ENCODE results near the gene WNK2. TPM values are rescaled to one million over a fixed set of nuclear protein-coding genes. Genes with fewer than 3 reads are reported as not detected.

Gene WNK2
- total RNA-seq, 1 experiment from 2014 or later = 69.4 TPM

- DNase-seq = no peak
- 100% methylated on average over 3 of the region's 17 CpGs for WGBS (ENCODE audit: extremely low coverage, insufficient read length, low lambda C conversion rate)
- Mint-ChIP-seq H3K27ac (no peak overlapping the region), H3K36me3 (ENCODE audit: insufficient read depth in 1 of 3, low read depth in 3 of 3) (peaks cover 0 to 10% (median 8%) of the 10 kb centered on the region in 3 experiments; a peak in 5 of 7 replicates), H3K9me3 (no peaks in the 10 kb centered on the region), H3K4me1 (peaks cover 3 to 15% of the 10 kb centered on the region in 2 experiments; a peak in 3 of 4 replicates), H3K27me3 (ENCODE audit: low read depth) (no peaks in the 10 kb centered on the region), H3K4me3 (no peak overlapping the region)
- no peak overlapping the region for H2BK5ac ChIP-seq (ENCODE audit: insufficient read length, low read length)
- H4K20me1 ChIP-seq (ENCODE audit: control insufficient read depth, insufficient read depth, insufficient read length) = peaks cover 2% of the 10 kb centered on the region
- no peaks in the 10 kb centered on the region for H3K79me2 ChIP-seq (ENCODE audit: insufficient read depth, low read length)
- no peak overlapping the region for H3K4ac ChIP-seq (ENCODE audit: low read depth, low read length)
- H3K79me1 ChIP-seq (ENCODE audit: insufficient read depth, low read depth, low read length, poor library complexity, severe bottlenecking) = no peaks in the 10 kb centered on the region
- no peak overlapping the region for H2BK15ac ChIP-seq (ENCODE audit: low read depth, low read length)
- H3K14ac ChIP-seq (ENCODE audit: insufficient read depth, low read length) = no peak overlapping the region
- no peak overlapping the region for H2AK5ac ChIP-seq (ENCODE audit: insufficient read length, low read length)
- H2AFZ ChIP-seq (ENCODE audit: low read length) = no peak overlapping the region
- no peaks in the 10 kb centered on the region for H3K23me2 ChIP-seq (ENCODE audit: insufficient read length, low read depth, low read length, poor library complexity, severe bottlenecking)
- no peak overlapping the region for H3K9ac ChIP-seq (ENCODE audit: extremely low read depth, insufficient read length, low read length)
- H2BK12ac ChIP-seq (ENCODE audit: insufficient read length, low read depth, low read length) = no peak overlapping the region
- H3K23ac ChIP-seq (ENCODE audit: insufficient read length, low read depth, low read length) = no peak overlapping the region
- no peak overlapping the region for H3K56ac ChIP-seq (ENCODE audit: insufficient read length, low read depth, low read length)
- no peak overlapping the region for H4K5ac ChIP-seq (ENCODE audit: insufficient read length, low read depth, low read length)
- H3K4me2 ChIP-seq (ENCODE audit: insufficient read depth, insufficient read length, low read length) = no peak overlapping the region
- H2BK20ac ChIP-seq (ENCODE audit: low read depth, low read length, poor library complexity, severe bottlenecking) = no peak overlapping the region
- H4K91ac ChIP-seq (ENCODE audit: insufficient read length, low read depth, low read length) = no peak overlapping the region
- no peaks in the 10 kb centered on the region for H3K9me3 ChIP-seq (ENCODE audit: control insufficient read depth, low read depth, low read length)
- H3K4me1 ChIP-seq (ENCODE audit: insufficient read depth, low read length) = no peaks in the 10 kb centered on the region
- H4K8ac ChIP-seq (replicated peaks; ENCODE audit: insufficient read length, low read depth, low read length) = no peak overlapping the region
- TF ChIP-seq, protein P1, sequence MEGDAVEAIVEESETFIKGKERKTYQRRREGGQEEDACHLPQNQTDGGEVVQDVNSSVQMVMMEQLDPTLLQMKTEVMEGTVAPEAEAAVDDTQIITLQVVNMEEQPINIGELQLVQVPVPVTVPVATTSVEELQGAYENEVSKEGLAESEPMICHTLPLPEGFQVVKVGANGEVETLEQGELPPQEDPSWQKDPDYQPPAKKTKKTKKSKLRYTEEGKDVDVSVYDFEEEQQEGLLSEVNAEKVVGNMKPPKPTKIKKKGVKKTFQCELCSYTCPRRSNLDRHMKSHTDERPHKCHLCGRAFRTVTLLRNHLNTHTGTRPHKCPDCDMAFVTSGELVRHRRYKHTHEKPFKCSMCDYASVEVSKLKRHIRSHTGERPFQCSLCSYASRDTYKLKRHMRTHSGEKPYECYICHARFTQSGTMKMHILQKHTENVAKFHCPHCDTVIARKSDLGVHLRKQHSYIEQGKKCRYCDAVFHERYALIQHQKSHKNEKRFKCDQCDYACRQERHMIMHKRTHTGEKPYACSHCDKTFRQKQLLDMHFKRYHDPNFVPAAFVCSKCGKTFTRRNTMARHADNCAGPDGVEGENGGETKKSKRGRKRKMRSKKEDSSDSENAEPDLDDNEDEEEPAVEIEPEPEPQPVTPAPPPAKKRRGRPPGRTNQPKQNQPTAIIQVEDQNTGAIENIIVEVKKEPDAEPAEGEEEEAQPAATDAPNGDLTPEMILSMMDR (conservative IDR thresholded peaks at IDR 0.05) = no peak
- no peak overlapping the region for H3K27ac ChIP-seq (ENCODE audit: insufficient read length, low read depth, low read length)
- H3K18ac ChIP-seq (ENCODE audit: insufficient read length, low read depth, low read length) = no peak overlapping the region
- no peak overlapping the region for H2BK120ac ChIP-seq (ENCODE audit: low read depth, low read length, poor library complexity, severe bottlenecking)
- no peak overlapping the region for H3T11ph ChIP-seq (ENCODE audit: low read length)
- H3K27me3 ChIP-seq (ENCODE audit: insufficient read depth, low read length) = no peaks in the 10 kb centered on the region
Observed at GRCh38 chr9:93296889-93297480, 113.0 kb downstream of the WNK2 start.

All from H9 (cell line).